ENCODE results near the gene RPP25L. TPM values are rescaled to one million over a fixed set of nuclear protein-coding genes. Genes with fewer than 3 reads are reported as not detected.

RPP25L gene
- total RNA-seq, 1 experiment from 2014 or later: 27.6 TPM

- no peak for DNase-seq (ENCODE audit: low read depth)
These were observed 43.1 kb downstream of the RPP25L start for GRCh38 chr9:34568774-34569173.

GRCh38 chr9:34568133-34568532 is 43.8 kb downstream of the RPP25L start:
- no peak for DNase-seq (ENCODE audit: low read depth)

GRCh38 chr9:34566972-34567371 is 44.9 kb downstream of the RPP25L start:
- DNase-seq (ENCODE audit: low read depth): no peak

GRCh38 chr9:34566322-34566721 is 45.6 kb downstream of the RPP25L start:
- no peak for DNase-seq (ENCODE audit: low read depth)

- no peak for DNase-seq (ENCODE audit: low read depth)
These were observed 46.0 kb downstream of the RPP25L start for GRCh38 chr9:34565856-34566255.

GRCh38 chr9:34564617-34565016 is 47.3 kb downstream of the RPP25L start:
- DNase-seq (ENCODE audit: low read depth): no peak

GRCh38 chr9:34563262-34563661 is 48.6 kb downstream of the RPP25L start:
- DNase-seq (ENCODE audit: low read depth): no peak

GRCh38 chr9:34562135-34562745 is 49.7 kb downstream of the RPP25L start:
- no peak for DNase-seq (ENCODE audit: low read depth)

GRCh38 chr9:34560599-34561214 is 51.2 kb downstream of the RPP25L start:
- no peak for DNase-seq (ENCODE audit: low read depth)

Other genes starting within 250 kb of the RPP25L start
- 1.7 and 2.0 TPM in 2 replicates for gene MYORG, start 235.2 kb downstream of the RPP25L start, total RNA-seq (2014; rRNA removed; shearing (Covaris generic))
- gene FAM219A, start 153.5 kb downstream of the RPP25L start, total RNA-seq (2014; rRNA removed; shearing (Covaris generic)): 10.7 and 11.2 TPM in 2 replicates
- gene DNAI1, start 153.3 kb downstream of the RPP25L start, total RNA-seq (2014; rRNA removed; shearing (Covaris generic)): not detected in 2 replicates
- gene ENHO, start 89.1 kb downstream of the RPP25L start, total RNA-seq (2014; rRNA removed; shearing (Covaris generic)): 0.29 and 0.48 TPM in 2 replicates
- gene CNTFR, start 22.4 kb downstream of the RPP25L start, total RNA-seq (2014; rRNA removed; shearing (Covaris generic)): not detected in 2 replicates
- 213 and 217 TPM in 2 replicates for gene DCTN3, start 8.4 kb upstream of the RPP25L start, total RNA-seq (2014; rRNA removed; shearing (Covaris generic))
- gene ARID3C, start 17.0 kb upstream of the RPP25L start, total RNA-seq (2014; rRNA removed; shearing (Covaris generic)): not detected in 2 replicates
- 69.6 and 93.2 TPM in 2 replicates for gene SIGMAR1, start 25.7 kb upstream of the RPP25L start, total RNA-seq (2014; rRNA removed; shearing (Covaris generic))
- 12.6 and 16.7 TPM in 2 replicates for gene GALT, start 34.6 kb upstream of the RPP25L start, total RNA-seq (2014; rRNA removed; shearing (Covaris generic))
- 0.59 and 0.72 TPM in 2 replicates for gene IL11RA, start 40.1 kb upstream of the RPP25L start, total RNA-seq (2014; rRNA removed; shearing (Covaris generic))
- gene CCL27, start 50.6 kb upstream of the RPP25L start, total RNA-seq (2014; rRNA removed; shearing (Covaris generic)): not detected in 2 replicates
- not detected in 2 replicates for gene CCL19, start 79.2 kb upstream of the RPP25L start, total RNA-seq (2014; rRNA removed; shearing (Covaris generic))
- not detected in 2 replicates for gene CCL21, start 98.0 kb upstream of the RPP25L start, total RNA-seq (2014; rRNA removed; shearing (Covaris generic))

Data from RPMI7951 (cell line).